ENCODE results near the gene TMEM9. TPM values are rescaled to one million over a fixed set of nuclear protein-coding genes. Genes with fewer than 3 reads are reported as not detected.
A peak's percentile ranks its signal among the peaks of the same experiment; 100 is the strongest.

Gene TMEM9
- total RNA-seq (ENCODE audit: insufficient read depth, low replicate concordance), result 78.5 TPM

DNA sequence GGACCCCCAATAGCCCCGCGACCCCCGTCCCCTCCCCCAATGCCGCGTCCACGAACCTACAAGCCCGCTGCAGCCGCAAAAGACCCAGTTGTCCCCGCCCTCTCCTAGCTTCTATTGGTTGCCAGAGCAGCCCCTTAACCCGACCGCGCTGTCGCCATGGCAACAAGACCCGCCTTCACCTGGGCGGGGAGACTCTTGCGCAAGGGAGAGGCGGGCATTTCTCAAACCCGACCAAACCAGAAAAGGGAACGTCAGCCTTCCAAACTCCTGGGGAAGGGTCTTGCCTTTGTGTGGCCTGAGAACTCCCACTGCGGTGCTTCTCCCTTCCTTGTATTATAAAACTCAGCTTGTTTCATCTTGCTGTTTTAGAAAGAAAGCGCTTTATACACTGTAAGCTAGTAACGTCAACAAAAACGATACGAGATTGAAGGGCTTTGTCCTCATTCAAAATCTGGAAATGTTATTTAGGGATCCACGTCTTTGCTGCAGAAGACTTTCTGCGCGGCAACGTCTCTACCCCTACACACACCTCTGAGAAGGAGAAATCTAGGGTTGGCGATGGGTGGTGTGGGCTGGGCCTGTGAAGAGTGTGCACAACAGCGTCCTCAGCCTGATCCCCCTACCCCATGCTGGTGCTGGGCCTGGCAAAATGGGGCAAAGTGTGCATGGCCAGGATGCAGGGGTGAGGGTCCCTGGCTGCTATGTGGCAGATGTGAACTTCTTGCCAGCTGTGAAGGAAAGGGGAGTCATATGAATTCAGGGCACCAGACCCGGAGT, at the start of gene TMEM9:
TSS of gene TMEM9 (minus strand) at position 86 of the 777 bp plus-strand sequence. CDS start 551 bp downstream, outside the sequence.
- peak; percentile 98 for DNase-seq (ENCODE audit: low spot score)

GRCh38 chr1:201198598-201198997, 44.3 kb upstream of the TMEM9 start:
- DNase-seq (ENCODE audit: low spot score), result no peak

DNA sequence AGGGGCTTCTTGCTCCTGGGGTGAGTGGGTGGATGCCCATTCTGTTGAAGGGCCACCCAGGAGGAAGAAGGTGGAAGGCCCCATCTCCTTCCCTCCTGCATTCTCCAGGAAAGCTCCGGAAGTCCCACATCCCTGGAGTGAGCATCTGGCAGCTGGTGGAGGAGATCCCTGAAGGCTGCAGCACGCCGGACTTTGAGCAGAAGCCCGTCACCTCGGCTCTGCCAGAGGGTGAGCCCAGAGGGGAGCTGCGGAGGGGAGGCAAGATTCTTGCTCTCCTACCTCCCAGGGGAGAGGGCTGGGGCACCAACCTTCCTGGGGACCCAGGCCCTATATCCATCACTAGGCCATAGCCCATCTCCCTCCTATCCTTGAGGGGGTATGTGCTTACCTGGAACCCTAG, 39.8 kb upstream of the TMEM9 start:
- no peak for DNase-seq (ENCODE audit: low spot score)

DNA sequence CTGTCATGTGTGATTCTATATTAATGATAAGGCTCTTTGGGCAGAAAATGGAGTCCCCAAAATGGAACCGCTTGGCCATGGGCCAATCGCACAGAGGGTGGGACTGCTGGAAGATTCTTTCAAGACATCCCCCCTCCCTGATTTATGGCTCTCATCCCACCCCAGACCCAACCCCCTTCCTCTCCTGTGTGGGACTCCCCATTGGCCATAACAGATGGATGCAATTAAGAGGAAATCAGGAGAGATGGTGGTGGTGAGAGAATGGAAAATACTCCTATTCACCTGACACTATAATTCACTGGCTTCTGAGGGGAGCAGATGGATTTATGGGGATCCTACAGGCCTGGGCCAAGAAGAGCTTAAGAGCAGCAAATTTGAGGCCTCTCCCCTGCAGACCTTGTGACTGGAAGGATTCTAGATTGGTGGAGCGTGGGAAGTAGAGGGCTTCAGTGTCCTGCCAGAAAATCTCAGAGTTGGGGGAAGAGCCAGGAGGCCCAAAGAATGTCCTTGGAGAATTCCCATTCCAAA, 38.1 kb upstream of the TMEM9 start:
- DNase-seq (ENCODE audit: low spot score), result peak; percentile 28

DNA sequence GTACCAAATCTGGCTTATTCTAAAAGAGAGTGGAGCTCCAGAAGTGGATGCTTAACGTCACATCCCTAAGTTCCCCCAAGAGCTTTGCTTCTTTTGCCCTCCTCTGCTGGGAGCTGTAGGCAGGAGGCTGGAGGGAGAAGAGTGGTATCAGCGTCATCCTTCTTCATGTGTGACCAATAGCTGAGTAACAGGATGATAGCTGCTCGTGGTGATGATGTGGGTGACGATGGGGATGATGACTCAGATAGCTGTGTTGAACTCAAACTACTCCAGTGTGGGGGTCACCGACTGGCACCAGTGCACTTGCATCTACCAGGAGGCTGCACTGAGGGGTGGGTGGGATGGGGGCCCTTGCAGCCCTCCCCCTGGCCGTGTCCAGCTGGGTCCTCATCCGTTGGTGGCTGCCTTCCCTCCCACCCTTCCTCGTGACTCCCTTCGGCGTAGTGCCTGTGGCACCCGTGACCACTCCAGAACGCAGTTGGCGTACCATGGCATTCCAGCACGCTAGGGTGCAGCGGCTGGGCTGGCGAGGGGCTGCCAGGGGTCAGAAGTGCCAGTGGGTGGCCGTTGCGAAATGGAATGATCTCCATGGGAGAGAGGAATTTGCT, 37.5 kb upstream of the TMEM9 start:
- DNase-seq (ENCODE audit: low spot score), result no peak

- no peak for DNase-seq (ENCODE audit: low spot score)
These were observed 36.4 kb upstream of the TMEM9 start, which contains the start of gene IGFN1 for GRCh38 chr1:201190624-201191051. TSS of gene IGFN1 (plus strand) at chr1:201190824. CDS start at chr1:201193294, 2,470 bp downstream.

- no peak for DNase-seq (ENCODE audit: low spot score)
These were observed 35.7 kb upstream of the TMEM9 start for GRCh38 chr1:201190005-201190404.

DNA sequence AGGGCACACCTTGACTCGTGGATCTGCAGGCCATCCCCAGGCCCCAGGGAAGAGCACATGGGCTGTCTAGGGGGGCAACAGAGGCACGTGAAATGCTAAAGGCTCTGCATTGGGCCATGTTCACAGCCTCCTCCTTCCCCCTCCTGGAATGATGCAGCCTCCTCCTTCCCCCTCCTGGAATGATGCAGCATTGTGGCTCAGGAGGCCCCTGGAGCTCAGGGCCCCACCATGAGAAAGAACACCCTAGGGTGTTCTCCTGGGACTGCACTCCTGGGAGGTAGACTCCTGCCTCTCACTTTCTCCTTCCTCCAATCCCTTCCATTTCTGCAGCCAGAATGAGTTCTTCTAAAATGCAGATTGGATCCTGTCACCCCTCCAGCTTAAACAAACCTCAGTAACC, 34.8 kb upstream of the TMEM9 start:
- no peak for DNase-seq (ENCODE audit: low spot score)

- peak; percentile 21 for DNase-seq (ENCODE audit: low spot score)
These were observed 31.9 kb upstream of the TMEM9 start for GRCh38 chr1:201186192-201186591.

GRCh38 chr1:201185527-201186128, 31.4 kb upstream of the TMEM9 start:
- DNase-seq (ENCODE audit: low spot score), result no peak

- DNase-seq (ENCODE audit: low spot score), result no peak
These were observed 30.8 kb upstream of the TMEM9 start for GRCh38 chr1:201185123-201185453.

DNA sequence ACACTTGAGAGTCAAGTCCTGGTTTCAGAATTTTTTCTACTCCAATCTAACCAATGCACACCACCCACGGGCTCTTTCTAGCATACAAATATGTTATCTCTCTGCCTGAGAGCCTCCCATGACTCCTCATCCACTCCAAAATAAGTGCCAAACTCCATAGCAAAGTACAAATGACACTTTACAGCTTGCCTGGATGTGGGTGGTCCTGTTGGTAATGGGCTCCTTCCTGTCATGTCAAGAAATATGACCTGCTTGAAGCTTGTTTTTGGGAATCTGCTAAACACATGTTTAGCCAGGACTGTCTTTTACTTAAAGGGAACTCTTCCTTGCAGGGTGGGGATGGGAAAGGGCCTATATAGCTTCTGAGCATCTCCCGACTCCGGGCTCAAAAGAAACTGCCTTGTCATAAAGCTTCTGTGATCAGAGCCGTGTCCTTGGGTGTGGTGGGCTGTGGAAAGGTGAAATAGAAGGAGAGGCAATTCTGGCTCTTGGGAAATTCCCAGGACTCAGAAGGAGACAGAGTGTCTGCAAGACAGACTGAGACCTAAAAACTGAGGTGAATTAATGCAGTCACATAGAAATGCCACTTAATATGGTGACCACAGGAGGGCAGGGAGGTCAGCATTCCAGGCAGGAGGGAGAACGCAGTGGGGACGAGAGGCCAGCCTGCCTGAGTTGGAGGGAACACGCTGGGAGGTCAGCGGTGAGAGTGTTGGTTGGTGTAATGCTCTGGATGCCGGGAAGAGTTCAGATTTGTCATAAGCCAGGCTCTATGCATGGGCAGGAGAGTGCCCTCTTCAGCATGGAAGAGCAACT, 30.2 kb upstream of the TMEM9 start:
- peak; percentile 76 for DNase-seq (ENCODE audit: low spot score)

- DNase-seq (ENCODE audit: low spot score), result no peak
These were observed 29.5 kb upstream of the TMEM9 start for GRCh38 chr1:201183753-201184152.

DNA sequence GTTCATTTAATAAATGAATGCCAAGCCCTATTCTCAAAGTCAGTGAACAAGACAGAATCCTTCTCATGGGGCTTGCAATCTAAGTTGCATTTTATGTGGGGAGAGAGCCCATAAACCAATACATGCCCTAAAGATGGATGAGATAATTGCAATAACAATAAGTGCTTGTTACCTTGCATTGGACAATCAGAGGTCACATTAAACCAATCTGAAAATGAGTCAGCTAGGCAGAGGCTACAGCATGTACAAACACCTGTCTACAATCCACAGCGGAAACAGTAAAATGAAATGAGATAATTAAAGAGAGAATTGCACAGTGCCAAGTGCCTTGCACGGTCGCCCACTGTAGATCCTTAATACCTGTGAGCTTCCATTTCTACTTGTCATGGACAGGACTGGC, 28.9 kb upstream of the TMEM9 start:
- DNase-seq (ENCODE audit: low spot score), result no peak

- no peak for DNase-seq (ENCODE audit: low spot score)
These were observed 27.5 kb upstream of the TMEM9 start for GRCh38 chr1:201181726-201182125.

- no peak for DNase-seq (ENCODE audit: low spot score)
These were observed 27.0 kb upstream of the TMEM9 start for GRCh38 chr1:201181323-201181722.

DNA sequence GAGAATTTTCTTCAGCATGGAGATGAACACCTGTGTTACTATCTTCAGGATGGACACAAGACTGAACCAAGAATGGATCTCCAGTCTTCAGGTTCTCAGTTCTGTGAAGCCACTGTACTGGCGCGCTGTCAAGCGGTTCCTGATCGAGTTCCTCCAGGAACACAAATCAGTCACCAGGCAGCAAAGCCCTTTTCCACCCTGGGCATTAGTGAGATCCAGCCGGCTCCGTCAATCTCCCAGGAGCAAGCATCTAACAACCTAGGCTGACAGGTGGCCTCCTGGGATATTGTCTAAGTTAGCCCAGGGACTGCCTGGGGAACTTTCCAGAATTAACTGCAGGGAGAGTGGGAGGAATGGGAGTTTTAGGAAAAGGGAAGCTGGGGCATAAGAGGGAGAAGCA, 26.6 kb upstream of the TMEM9 start:
- DNase-seq (ENCODE audit: low spot score), result no peak

GRCh38 chr1:201180141-201180540, 25.9 kb upstream of the TMEM9 start:
- DNase-seq (ENCODE audit: low spot score), result no peak

GRCh38 chr1:201178718-201179117, 24.4 kb upstream of the TMEM9 start:
- DNase-seq (ENCODE audit: low spot score), result no peak

- DNase-seq (ENCODE audit: low spot score), result peak; percentile 23
These were observed 22.7 kb upstream of the TMEM9 start for GRCh38 chr1:201176940-201177339.

DNA sequence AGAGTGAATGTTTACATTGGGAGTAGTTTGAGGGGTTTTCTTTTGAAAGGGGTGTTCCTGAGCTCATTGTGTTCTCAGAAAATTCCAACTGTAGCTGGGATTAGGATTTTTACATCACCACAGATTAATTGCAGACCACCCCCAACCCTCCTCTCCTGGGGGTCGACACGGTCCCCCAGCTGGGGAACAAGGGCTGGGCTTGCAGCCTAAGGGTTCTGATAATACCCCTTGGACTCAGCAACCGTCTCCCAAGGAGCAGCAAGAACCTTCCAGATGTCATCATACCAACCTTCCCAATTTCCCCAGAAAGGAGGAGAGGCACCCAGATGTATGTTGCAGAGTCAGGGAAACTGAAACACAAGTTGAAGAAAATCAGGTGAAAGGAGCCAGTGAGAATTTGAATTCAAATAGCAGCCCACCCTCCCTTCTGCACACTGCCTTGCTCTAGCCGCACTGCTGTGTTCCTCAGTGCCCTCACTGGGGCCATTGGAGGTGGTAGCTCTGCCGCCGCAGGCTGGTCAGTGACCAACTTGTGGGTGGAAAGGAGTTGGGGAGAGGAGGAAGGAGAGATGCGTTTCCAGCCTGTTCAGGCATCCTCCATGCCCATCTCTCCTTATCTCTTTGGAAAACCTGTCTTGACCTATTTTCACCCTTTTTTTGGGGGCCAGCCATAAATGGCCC, 21.7 kb upstream of the TMEM9 start:
- no peak for DNase-seq (ENCODE audit: low spot score)

Data from umbilical cord (tissue), 2 donors.